ENCODE results near the gene DLG2.
"Not testable (repeated sequence)": the region's sequence is repeated elsewhere in the genome, so short reads cannot be mapped to it uniquely, and the experiment has no call there.

The DLG2 gene

GRCh38 chr11:83456075-83456474, 2171.1 kb downstream of the DLG2 start:
- no peak for DNase-seq

DNA sequence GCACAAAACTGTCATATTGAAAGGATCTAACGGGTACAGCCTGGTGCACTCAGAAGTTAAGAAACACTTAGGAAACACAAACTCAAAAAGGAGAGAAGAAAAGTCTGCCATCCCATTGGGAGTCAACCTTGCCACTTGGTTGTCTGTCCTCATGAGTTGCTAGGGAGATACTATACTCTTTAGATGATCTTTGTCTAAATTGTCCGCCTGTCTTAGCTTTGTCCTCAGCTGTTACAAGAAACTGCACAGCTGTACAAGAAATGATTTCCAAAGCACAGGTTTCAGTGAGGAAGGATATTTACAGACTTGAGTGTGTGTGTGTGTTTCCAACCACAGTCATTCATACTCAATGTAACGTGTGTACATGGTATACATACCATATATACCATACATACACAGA, 2171.8 kb downstream of the DLG2 start:
- DNase-seq, result no peak

GRCh38 chr11:83454674-83455073, 2172.5 kb downstream of the DLG2 start:
- DNase-seq, result no peak

GRCh38 chr11:83449338-83449913, 2177.7 kb downstream of the DLG2 start:
- no peak for DNase-seq

DNA sequence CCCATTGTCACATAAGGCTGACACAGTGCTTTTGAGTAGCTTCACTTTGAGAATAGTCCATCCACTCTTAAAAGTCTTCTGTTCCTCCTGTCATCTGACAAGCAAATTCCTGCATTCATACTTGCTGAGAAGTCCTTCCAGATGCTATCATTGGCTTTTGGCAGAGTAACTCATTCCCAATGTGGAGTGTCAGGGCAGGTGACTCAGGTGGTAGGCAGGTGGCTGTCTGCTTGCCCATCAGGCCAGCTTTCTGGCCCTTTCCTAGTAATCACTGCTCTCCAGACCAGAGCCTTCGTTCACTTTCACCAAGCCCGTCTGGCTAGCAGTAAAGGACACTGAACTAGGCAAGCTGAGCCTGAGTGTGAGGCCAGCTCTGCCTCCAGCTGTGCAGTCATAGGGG, 2178.5 kb downstream of the DLG2 start:
- no peak for DNase-seq

- not testable (repeated sequence) for DNase-seq
These were observed 2183.3 kb downstream of the DLG2 start for GRCh38 chr11:83443880-83444279.

GRCh38 chr11:83441601-83442000, 2185.5 kb downstream of the DLG2 start:
- no peak for DNase-seq

GRCh38 chr11:83441171-83441570, 2186.0 kb downstream of the DLG2 start:
- DNase-seq, result no peak

DNA sequence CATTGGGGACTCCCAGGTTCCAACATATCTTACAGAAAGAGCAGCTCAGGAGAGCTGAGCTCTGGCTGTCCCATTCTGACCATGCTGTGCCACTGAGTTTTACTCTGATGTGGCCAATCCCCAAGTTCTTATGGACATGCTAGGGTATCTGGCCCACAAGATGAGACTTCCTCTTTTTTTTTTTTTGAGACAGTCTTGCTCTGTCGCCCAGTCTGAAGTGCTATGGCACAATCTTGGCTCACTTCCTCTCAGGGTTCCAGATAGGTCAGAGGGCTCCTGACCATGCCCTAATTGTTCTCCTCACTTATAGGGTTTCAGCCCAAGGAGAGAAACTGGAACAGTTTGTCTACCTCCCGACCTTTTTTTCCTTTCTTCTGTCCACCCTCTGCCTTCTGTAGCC, 2188.7 kb downstream of the DLG2 start:
- DNase-seq, result no peak

DNA sequence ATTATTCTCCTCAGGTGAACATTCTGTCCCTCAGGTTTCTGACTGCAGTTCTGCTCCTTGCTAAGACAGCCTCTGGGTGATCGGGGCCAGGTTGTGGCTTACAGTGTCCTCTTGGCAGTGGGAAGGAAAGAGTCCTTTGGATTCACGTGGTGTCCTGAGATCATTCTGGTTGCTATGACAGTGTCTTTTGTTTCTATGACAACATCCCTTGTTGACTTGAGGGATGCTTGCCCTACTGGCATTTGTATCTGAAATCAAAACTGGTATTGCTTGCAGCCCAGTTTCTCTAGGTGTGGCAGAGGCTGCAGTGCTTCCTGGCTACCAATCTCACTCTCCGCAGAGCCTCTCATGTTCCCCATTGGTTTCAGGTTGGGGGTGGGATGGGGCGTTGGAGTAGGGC, 2189.2 kb downstream of the DLG2 start:
- no peak for DNase-seq

DNA sequence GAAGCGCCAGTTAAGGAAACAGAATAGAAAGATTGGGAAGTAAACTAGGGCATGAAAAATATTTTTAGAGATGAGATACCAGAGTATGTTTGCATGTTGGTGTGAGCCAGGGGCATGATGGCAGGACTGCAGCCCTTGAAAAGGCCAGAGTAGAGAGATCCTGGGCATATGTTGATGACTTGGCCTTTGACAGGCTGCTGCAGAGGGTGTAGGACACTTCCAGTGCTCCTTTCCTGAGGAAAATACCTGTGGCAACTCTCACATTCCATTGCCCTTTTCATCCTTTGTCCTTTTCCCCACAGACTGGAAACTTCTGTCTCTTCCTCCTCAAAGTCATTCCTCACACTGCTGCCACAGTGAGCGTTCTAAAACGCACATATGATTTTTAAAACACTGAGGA, 2190.3 kb downstream of the DLG2 start:
- no peak for DNase-seq

GRCh38 chr11:83434812-83435211, 2192.3 kb downstream of the DLG2 start:
- DNase-seq, result not testable (repeated sequence)

GRCh38 chr11:83427943-83428342, 2199.2 kb downstream of the DLG2 start:
- DNase-seq, result no peak

DNA sequence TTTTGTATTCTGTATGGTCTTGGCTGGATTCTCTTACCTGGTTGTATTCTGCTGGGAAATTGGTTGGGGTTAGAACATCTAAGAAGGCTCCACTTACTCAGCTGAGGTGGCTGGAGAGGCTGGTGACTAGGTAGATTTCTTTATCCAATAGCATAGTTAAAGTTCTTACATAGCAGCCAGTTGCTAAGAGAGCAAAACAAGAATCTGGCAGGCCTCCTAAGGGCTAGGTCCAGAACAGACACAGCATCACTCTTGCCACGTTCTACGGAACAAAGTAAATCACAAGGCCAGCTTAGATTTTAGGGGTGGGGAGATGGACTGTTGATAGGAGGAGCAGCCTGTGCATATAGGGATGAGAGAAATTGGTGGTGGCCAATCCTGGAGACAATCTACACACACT, 2199.6 kb downstream of the DLG2 start:
- no peak for DNase-seq

GRCh38 chr11:83425137-83425466, 2202.0 kb downstream of the DLG2 start:
- no peak for DNase-seq

- DNase-seq, result no peak
These were observed 2202.6 kb downstream of the DLG2 start for GRCh38 chr11:83424376-83425136.

- not testable (repeated sequence) for DNase-seq
These were observed 2204.5 kb downstream of the DLG2 start for GRCh38 chr11:83422641-83423040.

DNA sequence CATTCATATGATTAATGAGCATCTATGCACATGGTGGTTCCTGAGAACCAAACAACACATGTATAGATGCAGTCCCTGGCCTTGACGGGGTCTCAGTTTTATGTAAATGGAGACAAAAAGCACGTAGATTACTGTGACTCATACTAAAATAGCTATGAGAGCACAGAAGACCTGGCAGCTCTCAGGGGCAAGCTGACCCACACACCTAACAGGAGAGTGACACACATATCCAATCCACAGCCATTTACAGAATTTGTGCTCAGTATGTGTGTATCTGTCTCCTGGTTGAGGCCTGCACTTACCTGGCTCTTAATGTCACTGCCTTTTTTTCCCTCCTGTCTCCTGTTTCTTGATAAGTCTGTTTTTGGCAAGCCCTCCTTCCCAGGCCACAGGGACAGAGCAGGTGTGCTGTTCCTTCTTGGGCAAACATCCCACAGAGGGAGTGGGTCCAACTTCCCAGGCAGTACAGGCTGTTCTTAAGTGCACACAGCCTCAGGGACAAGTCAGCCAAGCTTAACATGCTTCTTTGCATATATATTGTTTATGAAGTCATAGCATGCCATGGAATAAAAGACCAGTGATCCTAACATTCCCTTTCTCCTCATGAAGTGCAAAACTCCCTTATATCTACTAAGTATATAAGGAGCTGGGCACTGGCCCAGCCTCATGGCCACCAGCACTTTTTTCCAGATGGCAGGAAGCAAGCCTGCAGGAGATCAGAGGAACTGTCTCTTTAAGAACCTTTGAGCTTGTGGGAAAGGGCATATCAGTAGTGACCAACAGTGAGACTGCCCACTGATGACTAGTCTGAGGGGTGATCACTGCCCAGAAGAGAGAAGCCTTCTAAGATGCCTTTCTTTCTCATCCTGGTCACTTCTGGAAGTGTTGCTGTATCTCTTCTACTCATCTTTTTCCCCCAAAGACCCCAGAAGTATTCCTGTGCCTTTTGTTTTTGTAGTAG, 2216.3 kb downstream of the DLG2 start:
- no peak for DNase-seq

- DNase-seq, result no peak
These were observed 2217.3 kb downstream of the DLG2 start for GRCh38 chr11:83409891-83410290.

DNA sequence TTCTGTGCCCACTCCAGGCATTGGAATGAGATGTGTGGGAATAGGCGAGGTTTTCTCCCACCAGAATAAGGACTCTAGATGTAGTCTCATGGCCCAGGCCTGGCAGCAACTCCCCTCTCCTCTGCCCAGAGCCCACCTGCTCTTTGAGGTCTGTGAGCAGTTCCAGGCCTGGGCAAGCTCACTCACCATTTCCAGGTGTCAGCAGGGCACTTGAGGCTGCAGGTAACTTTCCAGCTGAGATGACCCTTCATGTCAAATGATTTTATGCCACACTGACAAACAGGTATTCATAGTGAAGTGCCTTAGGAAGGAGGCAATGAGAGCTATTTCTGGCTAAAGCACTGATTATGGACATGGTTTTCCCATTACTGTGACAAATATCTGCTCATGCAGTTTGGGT, 2217.7 kb downstream of the DLG2 start:
- DNase-seq, result no peak

GRCh38 chr11:83408946-83409345, 2218.2 kb downstream of the DLG2 start:
- no peak for DNase-seq
